GM23338 (cell line): ENCODE data around the gene PCDHA9. TPM values are rescaled to one million over a fixed set of nuclear protein-coding genes. Genes with fewer than 3 reads are reported as not detected.

Experiments used
- ATAC-seq: fragments of 200-7000 bp; cut with Tn5 transposase; 3 replicates; pipeline ENCODE4 v1.9.1; 2020
- DNase-seq: peaks from one replicate; pipeline ENCODE4 v3.0.0-alpha.2; 2015; ENCODE audit warnings: low spot score
- H2AFZ ChIP-seq: fragments of 200-600 bp; sonication (generic); 2 replicates; pipeline ENCODE4 v1.8.0; 2016; ENCODE audit warnings: antibody characterized with exemption, mild to moderate bottlenecking, moderate library complexity
- H3F3A ChIP-seq: fragments of 200-600 bp; sonication (generic); replicated peaks from 2 replicates; pipeline ENCODE4 v1.8.0; 2017; ENCODE audit warnings: antibody characterized with exemption, mixed run types, low read depth
- H3K27ac ChIP-seq: fragments of 200-600 bp; sonication (generic); 2 replicates; pipeline ENCODE4 v1.6.1; 2016; ENCODE audit warnings: low read depth
- H3K27me3 ChIP-seq: fragments of 200-600 bp; sonication (generic); 2 replicates; pipeline ENCODE4 v1.8.0; 2016; ENCODE audit warnings: mild to moderate bottlenecking, mixed run types, moderate library complexity; ENCODE audit not compliant: insufficient read depth
- H3K36me3 ChIP-seq: fragments of 200-600 bp; sonication (generic); 2 replicates; pipeline ENCODE4 v1.8.0; 2016; ENCODE audit warnings: mild to moderate bottlenecking; ENCODE audit not compliant: insufficient read depth
- H3K4me1 ChIP-seq: fragments of 200-600 bp; sonication (generic); 2 replicates; pipeline ENCODE4 v1.8.0; 2016; ENCODE audit warnings: mild to moderate bottlenecking, moderate library complexity; ENCODE audit not compliant: insufficient read depth
- H3K4me2 ChIP-seq: fragments of 200-600 bp; sonication (generic); 2 replicates; pipeline ENCODE4 v1.7.1; 2017; ENCODE audit warnings: mixed run types
- H3K4me3 ChIP-seq: fragments of 200-600 bp; sonication (generic); 2 replicates; pipeline ENCODE4 v1.6.1; 2016; ENCODE audit warnings: mixed run types
- H3K79me2 ChIP-seq: fragments of 200-600 bp; sonication (generic); replicated peaks from 2 replicates; pipeline ENCODE4 v1.8.0; 2017; ENCODE audit warnings: mild to moderate bottlenecking; ENCODE audit not compliant: insufficient read depth
- H3K9me2 ChIP-seq: fragments of 200-600 bp; sonication (generic); 2 replicates; pipeline ENCODE4 v1.8.0; 2017; ENCODE audit not compliant: insufficient read depth
- H4K20me1 ChIP-seq: fragments of 200-600 bp; sonication (generic); replicated peaks from 2 replicates; pipeline ENCODE4 v1.8.0; 2017; ENCODE audit warnings: mild to moderate bottlenecking; ENCODE audit not compliant: insufficient read depth
- H3K27ac Mint-ChIP-seq: 2 replicates; pipeline ENCODE4 v1.8.0; 2020; ENCODE audit warnings: inconsistent platforms, mild to moderate bottlenecking, moderate library complexity, mixed read lengths
- H3K27me3 Mint-ChIP-seq: 3 replicates; pipeline ENCODE4 v1.8.0; 2022; ENCODE audit warnings: low read depth, mild to moderate bottlenecking, moderate library complexity, mixed read lengths, inconsistent platforms; ENCODE audit not compliant: insufficient read depth, poor library complexity
- H3K36me3 Mint-ChIP-seq: 3 replicates; pipeline ENCODE4 v1.8.0; 2021; ENCODE audit warnings: low read depth, mild to moderate bottlenecking, inconsistent platforms, moderate library complexity, mixed read lengths
- H3K4me1 Mint-ChIP-seq: 3 replicates; pipeline ENCODE4 v1.8.0; 2020; ENCODE audit warnings: mild to moderate bottlenecking, inconsistent platforms, mixed read lengths
- H3K4me3 Mint-ChIP-seq: 3 replicates; pipeline ENCODE4 v1.8.0; 2021; ENCODE audit warnings: moderate library complexity, mild to moderate bottlenecking, inconsistent platforms, mixed read lengths
- H3K9me3 Mint-ChIP-seq: 3 replicates; pipeline ENCODE4 v1.8.0; 2020; ENCODE audit warnings: moderate library complexity, mild to moderate bottlenecking, inconsistent platforms, mixed read lengths
- ETS1 ChIP-seq: IDR thresholded peaks from 2 replicates; pipeline ENCODE4 v1.6.1; 2016; ENCODE audit warnings: antibody characterized with exemption
- EZH2 ChIP-seq: fragments of 200-600 bp; sonication (generic); IDR thresholded peaks from one replicate; pipeline ENCODE4 v1.8.0; 2017; ENCODE audit warnings: antibody characterized with exemption, mild to moderate bottlenecking, low read depth; ENCODE audit not compliant: unreplicated experiment
- polyA plus RNA-seq: library from polyadenylated mRNA; unstranded; fragments of >200 nt; fragmentation: Nextera tagmentation; extraction: Ambion mirVana; gene quantifications from 2 replicates; pipeline ENCODE4 v1.2.1, GENCODE V29; 2016
- total RNA-seq: library from RNA; depleted of rRNA; stranded (reverse); fragments of >200 nt; shearing (Covaris generic); gene quantifications from 2 replicates; pipeline ENCODE4 v1.2.3, GENCODE V29; 2014; rRNA removed

The PCDHA9 gene
- total and polyA plus RNA-seq, 2 experiments from 2014 or later: 1.6 to 3.3 TPM

DNA sequence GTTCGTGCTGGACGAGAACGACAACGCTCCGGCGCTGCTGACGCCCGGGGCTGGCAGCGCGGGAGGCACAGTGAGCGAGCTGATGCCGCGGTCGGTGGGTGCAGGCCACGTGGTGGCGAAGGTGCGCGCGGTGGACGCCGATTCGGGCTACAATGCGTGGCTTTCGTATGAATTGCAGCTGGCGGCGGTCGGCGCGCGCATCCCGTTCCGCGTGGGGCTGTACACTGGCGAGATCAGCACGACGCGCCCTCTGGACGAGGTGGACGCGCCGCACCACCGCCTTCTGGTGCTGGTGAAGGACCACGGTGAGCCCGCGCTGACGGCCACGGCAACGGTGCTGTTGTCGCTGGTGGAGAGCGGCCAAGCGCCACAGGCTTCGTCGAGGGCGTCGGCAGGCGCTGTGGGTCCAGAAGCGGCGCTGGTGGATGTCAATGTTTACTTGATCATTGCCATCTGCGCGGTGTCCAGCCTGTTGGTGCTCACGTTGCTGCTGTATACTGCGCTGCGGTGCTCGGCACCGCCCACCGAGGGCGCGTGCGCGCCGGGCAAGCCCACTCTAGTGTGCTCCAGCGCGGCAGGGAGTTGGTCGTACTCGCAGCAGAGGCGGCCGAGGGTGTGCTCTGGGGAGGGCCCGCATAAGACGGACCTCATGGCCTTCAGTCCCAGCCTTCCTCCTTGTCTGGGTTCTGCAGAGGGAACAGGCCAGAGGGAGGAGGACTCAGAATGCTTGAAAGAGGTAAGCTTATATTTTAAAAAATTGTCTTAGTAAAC, 35.9 kb downstream of the PCDHA9 start:
- Histone ChIP-seq H3F3A (no peaks in the 10 kb centered on the region; the same call in 1 of the 2 replicates), H3K27ac (no peak overlapping the region), H3K27me3 (no peaks in the 10 kb centered on the region), H4K20me1 (peaks cover 6% of the 10 kb centered on the region; the same call in 1 of the 2 replicates), H3K9me2 (no peaks in the 10 kb centered on the region), H3K4me1 (no peaks in the 10 kb centered on the region), H3K36me3 (no peaks in the 10 kb centered on the region), H2AFZ (no peak overlapping the region), H3K4me2 (no peak overlapping the region), H3K4me3 (no peak overlapping the region), H3K79me2 (peaks cover 6% of the 10 kb centered on the region)
- DNase-seq: peak; percentile 31
- H3K4me3 Mint-ChIP-seq: no peak overlapping the region
- no peaks in the 10 kb centered on the region for H3K27me3 Mint-ChIP-seq
- no peaks in the 10 kb centered on the region for H3K4me1 Mint-ChIP-seq
- peak; percentile 56 for ATAC-seq
- no peaks in the 10 kb centered on the region for H3K9me3 Mint-ChIP-seq
- H3K36me3 Mint-ChIP-seq: peaks cover 7% of the 10 kb centered on the region; the same call in 2 of the 3 replicates
- no peak overlapping the region for H3K27ac Mint-ChIP-seq
- TF ChIP-seq EZH2: no peak
- no peak for TF ChIP-seq ETS1

Other genes with a start within 250 kb of the PCDHA9 start
- gene CD14, start 215.2 kb upstream of the PCDHA9 start, total RNA-seq: not detected in 2 replicates
- gene CD14, start 215.2 kb upstream of the PCDHA9 start, polyA plus RNA-seq: 0.17 TPM in 1 of 2 replicates, not detected in the other
- 19.9 and 37.4 TPM in 2 replicates for gene TMCO6, start 208.9 kb upstream of the PCDHA9 start, total RNA-seq
- 18.7 and 19.0 TPM in 2 replicates for gene TMCO6, start 208.9 kb upstream of the PCDHA9 start, polyA plus RNA-seq
- gene NDUFA2, start 200.8 kb upstream of the PCDHA9 start, total RNA-seq: 48.8 and 55.7 TPM in 2 replicates
- gene NDUFA2, start 200.8 kb upstream of the PCDHA9 start, polyA plus RNA-seq: 292 and 317 TPM in 2 replicates
- gene IK, start 200.6 kb upstream of the PCDHA9 start, total RNA-seq: 58.9 and 77.3 TPM in 2 replicates
- 116 and 128 TPM in 2 replicates for gene IK, start 200.6 kb upstream of the PCDHA9 start, polyA plus RNA-seq
- gene WDR55, start 183.5 kb upstream of the PCDHA9 start, total RNA-seq: 18.0 and 22.7 TPM in 2 replicates
- gene WDR55, start 183.5 kb upstream of the PCDHA9 start, polyA plus RNA-seq: 9.3 and 9.6 TPM in 2 replicates
- 15.5 and 22.0 TPM in 2 replicates for gene DND1, start 174.8 kb upstream of the PCDHA9 start, total RNA-seq
- gene DND1, start 174.8 kb upstream of the PCDHA9 start, polyA plus RNA-seq: 7.3 and 8.1 TPM in 2 replicates
- gene HARS1, start 157.0 kb upstream of the PCDHA9 start, total RNA-seq: 57.8 and 58.8 TPM in 2 replicates
- 48.6 and 51.6 TPM in 2 replicates for gene HARS1, start 157.0 kb upstream of the PCDHA9 start, polyA plus RNA-seq
- 21.6 and 29.6 TPM in 2 replicates for gene HARS2, start 156.9 kb upstream of the PCDHA9 start, total RNA-seq
- 12.7 and 14.4 TPM in 2 replicates for gene HARS2, start 156.9 kb upstream of the PCDHA9 start, polyA plus RNA-seq
- 26.4 and 35.6 TPM in 2 replicates for gene ZMAT2, start 147.9 kb upstream of the PCDHA9 start, total RNA-seq
- gene ZMAT2, start 147.9 kb upstream of the PCDHA9 start, polyA plus RNA-seq: 45.1 and 50.6 TPM in 2 replicates
- gene PCDHA1, start 62.2 kb upstream of the PCDHA9 start, total RNA-seq: 1.6 and 3.2 TPM in 2 replicates
- gene PCDHA1, start 62.2 kb upstream of the PCDHA9 start, polyA plus RNA-seq: 0.52 and 0.81 TPM in 2 replicates
- gene PCDHA2, start 53.5 kb upstream of the PCDHA9 start, total RNA-seq: 2.2 and 2.4 TPM in 2 replicates
- gene PCDHA2, start 53.5 kb upstream of the PCDHA9 start, polyA plus RNA-seq: 0.99 and 1.3 TPM in 2 replicates
- gene PCDHA3, start 47.3 kb upstream of the PCDHA9 start, total RNA-seq: 4.0 TPM in 2 replicates
- gene PCDHA3, start 47.3 kb upstream of the PCDHA9 start, polyA plus RNA-seq: 0.87 and 1.2 TPM in 2 replicates
- gene PCDHA4, start 41.3 kb upstream of the PCDHA9 start, total RNA-seq: 9.6 and 12.5 TPM in 2 replicates
- gene PCDHA4, start 41.3 kb upstream of the PCDHA9 start, polyA plus RNA-seq: 1.6 and 1.8 TPM in 2 replicates
- 1.4 and 3.1 TPM in 2 replicates for gene PCDHA5, start 26.8 kb upstream of the PCDHA9 start, total RNA-seq
- 0.61 and 0.86 TPM in 2 replicates for gene PCDHA5, start 26.8 kb upstream of the PCDHA9 start, polyA plus RNA-seq
- 4.6 and 5.2 TPM in 2 replicates for gene PCDHA6, start 20.4 kb upstream of the PCDHA9 start, total RNA-seq
- gene PCDHA6, start 20.4 kb upstream of the PCDHA9 start, polyA plus RNA-seq: 2.0 and 2.1 TPM in 2 replicates
- gene PCDHA7, start 14.1 kb upstream of the PCDHA9 start, total RNA-seq: 6.9 and 8.7 TPM in 2 replicates
- 1.3 and 1.7 TPM in 2 replicates for gene PCDHA7, start 14.1 kb upstream of the PCDHA9 start, polyA plus RNA-seq
- 1.4 and 3.1 TPM in 2 replicates for gene PCDHA8, start 7.2 kb upstream of the PCDHA9 start, total RNA-seq
- 0.56 and 0.86 TPM in 2 replicates for gene PCDHA8, start 7.2 kb upstream of the PCDHA9 start, polyA plus RNA-seq
- 11.6 and 12.2 TPM in 2 replicates for gene PCDHA10, start 7.5 kb downstream of the PCDHA9 start, total RNA-seq
- gene PCDHA10, start 7.5 kb downstream of the PCDHA9 start, polyA plus RNA-seq: 3.9 and 4.1 TPM in 2 replicates
- gene PCDHA11, start 20.6 kb downstream of the PCDHA9 start, total RNA-seq: 22.9 and 26.5 TPM in 2 replicates
- gene PCDHA11, start 20.6 kb downstream of the PCDHA9 start, polyA plus RNA-seq: 8.5 and 11.6 TPM in 2 replicates
- 12.7 and 17.7 TPM in 2 replicates for gene PCDHA12, start 26.9 kb downstream of the PCDHA9 start, total RNA-seq
- 5.1 and 5.6 TPM in 2 replicates for gene PCDHA12, start 26.9 kb downstream of the PCDHA9 start, polyA plus RNA-seq
- 4.3 and 9.8 TPM in 2 replicates for gene PCDHA13, start 33.7 kb downstream of the PCDHA9 start, total RNA-seq
- gene PCDHA13, start 33.7 kb downstream of the PCDHA9 start, polyA plus RNA-seq: 0.59 and 1.2 TPM in 2 replicates
- 9.9 and 12.1 TPM in 2 replicates for gene PCDHAC1, start 77.9 kb downstream of the PCDHA9 start, total RNA-seq
- 0.50 and 0.53 TPM in 2 replicates for gene PCDHAC1, start 77.9 kb downstream of the PCDHA9 start, polyA plus RNA-seq
- gene PCDHAC2, start 118.1 kb downstream of the PCDHA9 start, total RNA-seq: 11.8 and 13.1 TPM in 2 replicates
- 0.54 and 1.8 TPM in 2 replicates for gene PCDHAC2, start 118.1 kb downstream of the PCDHA9 start, polyA plus RNA-seq
- gene PCDHB1, start 203.0 kb downstream of the PCDHA9 start, total RNA-seq: 0.03 and 0.08 TPM in 2 replicates
- 0.05 and 0.09 TPM in 2 replicates for gene PCDHB1, start 203.0 kb downstream of the PCDHA9 start, polyA plus RNA-seq
- 28.6 and 34.2 TPM in 2 replicates for gene PCDHB2, start 246.2 kb downstream of the PCDHA9 start, total RNA-seq
- gene PCDHB2, start 246.2 kb downstream of the PCDHA9 start, polyA plus RNA-seq: 7.1 and 9.3 TPM in 2 replicates